PC-3 (cell line): ENCODE measurements around the gene TRIM65.

ENCODE experiments used
- CTCF ChIP-seq: fragments of 300-600 bp; sonication (generic); conservative IDR thresholded peaks from 2 replicates; pipeline ENCODE4 v1.5.1; 2017; ENCODE audit warnings: antibody characterized with exemption, low read depth, mild to moderate bottlenecking, low read length
- EZH2 ChIP-seq: fragments of 300-600 bp; sonication (generic); IDR thresholded peaks from one replicate; pipeline ENCODE4 v1.6.1; 2017; ENCODE audit warnings: antibody characterized with exemption, mild to moderate bottlenecking, low read length; ENCODE audit not compliant: unreplicated experiment
- EZH2phosphoT487 ChIP-seq: fragments of 300-600 bp; sonication (generic); IDR thresholded peaks from 2 replicates; pipeline ENCODE4 v1.6.1; 2018; ENCODE audit warnings: mild to moderate bottlenecking, antibody characterized with exemption, low read length, borderline replicate concordance

GRCh38 chr17:75904749-75905521 is 8.2 kb upstream of the TRIM65 start, which contains the start of gene MRPL38:
- TF ChIP-seq CTCF (peak; percentile 95), EZH2 (no peak), EZH2phosphoT487 (no peak)
